GM21526 (cell line): ENCODE measurements around the gene NR4A3.
A peak's percentile ranks its signal among the peaks of the same experiment; 100 is the strongest.
"Not testable (repeated sequence)": the region's sequence is repeated elsewhere in the genome, so short reads cannot be mapped to it uniquely, and the experiment has no call there.

Source experiments
- ATAC-seq: cut with Tn5 transposase; IDR thresholded peaks from one replicate; pipeline ENCODE4 v1.9.1; 2021; ENCODE audit warnings: moderate library complexity; ENCODE audit not compliant: unreplicated experiment, low FRiP score

Gene NR4A3

GRCh38 chr9:99828417-99829176 lies 6.9 kb downstream of the NR4A3 start:
- no peak for ATAC-seq

- ATAC-seq, result no peak
These were observed 10.3 kb downstream of the NR4A3 start for GRCh38 chr9:99831857-99832557.

- ATAC-seq, result no peak
These were observed 10.8 kb downstream of the NR4A3 start for GRCh38 chr9:99832558-99832864.

- ATAC-seq, result no peak
These were observed 12.1 kb downstream of the NR4A3 start for GRCh38 chr9:99833735-99834134.

GRCh38 chr9:99834474-99834873 lies 12.8 kb downstream of the NR4A3 start:
- no peak for ATAC-seq

GRCh38 chr9:99835142-99835541 lies 13.5 kb downstream of the NR4A3 start:
- no peak for ATAC-seq

GRCh38 chr9:99835581-99835980 lies 13.9 kb downstream of the NR4A3 start:
- ATAC-seq, result no peak

- no peak for ATAC-seq
These were observed 18.4 kb downstream of the NR4A3 start for GRCh38 chr9:99840072-99840471.

GRCh38 chr9:99845063-99845462 lies 23.4 kb downstream of the NR4A3 start:
- ATAC-seq, result no peak

- no peak for ATAC-seq
These were observed 26.8 kb downstream of the NR4A3 start for GRCh38 chr9:99848447-99848846.

- ATAC-seq, result no peak
These were observed 29.2 kb downstream of the NR4A3 start for GRCh38 chr9:99850736-99851499.

GRCh38 chr9:99851500-99851822 lies 29.8 kb downstream of the NR4A3 start:
- ATAC-seq, result peak; percentile 82

- no peak for ATAC-seq
These were observed 30.9 kb downstream of the NR4A3 start for GRCh38 chr9:99852617-99853016.

- ATAC-seq, result no peak
These were observed 33.9 kb downstream of the NR4A3 start for GRCh38 chr9:99855467-99856176.

- ATAC-seq, result not testable (repeated sequence)
These were observed 35.9 kb downstream of the NR4A3 start for GRCh38 chr9:99857576-99857975.

GRCh38 chr9:99858087-99858486 lies 36.4 kb downstream of the NR4A3 start:
- ATAC-seq, result no peak

GRCh38 chr9:99859243-99859980 lies 37.7 kb downstream of the NR4A3 start:
- no peak for ATAC-seq

- no peak for ATAC-seq
These were observed 38.6 kb downstream of the NR4A3 start for GRCh38 chr9:99860266-99860665.

GRCh38 chr9:99863955-99864354 lies 42.3 kb downstream of the NR4A3 start:
- no peak for ATAC-seq

GRCh38 chr9:99866398-99866797 lies 44.7 kb downstream of the NR4A3 start:
- no peak for ATAC-seq
